Keratinocyte (primary cell): ENCODE measurements around the gene HRK. TPM values are rescaled to one million over a fixed set of nuclear protein-coding genes. Genes with fewer than 3 reads are reported as not detected.

Source experiments
- DNase-seq: peaks from one replicate; pipeline ENCODE4 v3.0.0-alpha.2; 2011; ENCODE audit warnings: low read depth, missing footprints, low spot score
- FAIRE-seq: peaks from 2 replicates; lab custom pipeline; 2011; peaks lifted over from hg19 to GRCh38; lab: Jason Lieb, UNC
- H2AFZ ChIP-seq: 2 replicates; pipeline ENCODE4 v1.6.0; 2012; ENCODE audit warnings: low read length, control low read depth, inconsistent platforms; ENCODE audit not compliant: control insufficient read depth
- H3K27ac ChIP-seq: 2 replicates; pipeline ENCODE4 v1.5.1; 2011; ENCODE audit warnings: low read length; ENCODE audit not compliant: control insufficient read depth, insufficient read depth
- H3K27me3 ChIP-seq: 3 replicates; pipeline ENCODE4 v1.6.0; 2011; ENCODE audit warnings: low read length; ENCODE audit not compliant: control insufficient read depth, insufficient read depth; ENCODE audit errors: extremely low read depth
- H3K36me3 ChIP-seq, 2 experiments: 2 replicates in 1 of 2; 3 replicates in 1 of 2; pipeline ENCODE4 v1.5.1; 2011; ENCODE audit warnings: low read length in 2 of 2, mild to moderate bottlenecking in 1 of 2; ENCODE audit not compliant: control insufficient read depth in 2 of 2, insufficient read depth in 2 of 2; ENCODE audit errors: extremely low read depth in 1 of 2
- H3K4me1 ChIP-seq: 3 replicates; pipeline ENCODE4 v1.5.1; 2011; ENCODE audit warnings: low read length; ENCODE audit not compliant: control insufficient read depth, insufficient read depth; ENCODE audit errors: extremely low read depth
- H3K4me2 ChIP-seq: 3 replicates; pipeline ENCODE4 v1.6.0; 2011; ENCODE audit warnings: low read depth, low read length; ENCODE audit not compliant: control insufficient read depth, insufficient read depth; ENCODE audit errors: extremely low read depth
- H3K4me3 ChIP-seq, 3 experiments: fragments of 200-600 bp in 1 of 3; sonication (generic) in 1 of 3; 2 replicates in 2 of 3; 3 replicates in 1 of 3; pipeline ENCODE4 v1.5.1; 2011 to 2016; ENCODE audit warnings: low read length in 3 of 3, mild to moderate bottlenecking in 3 of 3, control low read depth in 2 of 3, inconsistent platforms in 1 of 3, low read depth in 1 of 3, mixed read lengths in 1 of 3, mixed run types in 1 of 3, moderate library complexity in 1 of 3; ENCODE audit not compliant: control insufficient read depth in 2 of 3, insufficient read depth in 2 of 3; ENCODE audit errors: extremely low read depth in 1 of 3
- H3K79me2 ChIP-seq: 2 replicates; pipeline ENCODE4 v1.6.0; 2012; ENCODE audit warnings: low read length; ENCODE audit not compliant: control insufficient read depth, insufficient read depth
- H3K9ac ChIP-seq: 3 replicates; pipeline ENCODE4 v1.6.0; 2011; ENCODE audit warnings: low read length; ENCODE audit not compliant: control insufficient read depth, insufficient read depth; ENCODE audit errors: extremely low read depth
- H3K9me1 ChIP-seq: 3 replicates; pipeline ENCODE4 v1.6.0; 2011; ENCODE audit warnings: low read length; ENCODE audit not compliant: control insufficient read depth, insufficient read depth; ENCODE audit errors: extremely low read depth
- H3K9me3 ChIP-seq: 2 replicates; pipeline ENCODE4 v1.5.1; 2012; ENCODE audit warnings: low read depth, low read length; ENCODE audit not compliant: control insufficient read depth
- H4K20me1 ChIP-seq: 3 replicates; pipeline ENCODE4 v1.6.0; 2011; ENCODE audit warnings: low read length; ENCODE audit not compliant: control insufficient read depth, insufficient read depth; ENCODE audit errors: extremely low read depth
- EZH2 ChIP-seq: IDR thresholded peaks from one replicate; pipeline ENCODE4 v1.6.1; 2012; ENCODE audit warnings: inconsistent platforms, mild to moderate bottlenecking, low read length, moderate library complexity
- dilution Hi-C: fragments of 300-500 bp; cut with MboI; formaldehyde crosslinking; loops from one replicate; pipeline ENCODE4 v1.7.0; 2020; ENCODE audit warnings: low sequenced_read_pairs; ENCODE audit not compliant: extremely low pct_ligation_motif_present
- polyA plus RNA-seq, 5 experiments: library from polyadenylated mRNA; depleted of rRNA in 3 of 5; stranded (reverse) in 3 of 5; stranded (forward) in 1 of 5; unstranded in 1 of 5; fragments of >200 nt; gene quantifications; 1 replicate in 1 of 5; 2 replicates in 3 of 5; 3 replicates in 1 of 5; pipeline versions ENCODE4 v1.2.1 to v1.2.3, GENCODE V29; 2011 to 2012; ENCODE audit warnings: missing spikeins in 2 of 5, low read depth in 1 of 5, low replicate concordance in 1 of 5
- TF ChIP-seq, protein P1 (sequence below), 3 experiments: IDR thresholded peaks in 1 of 3; conservative IDR thresholded peaks in 1 of 3; optimal IDR thresholded peaks in 1 of 3; 2 replicates in 2 of 3; 3 replicates in 1 of 3; pipeline versions ENCODE3 to v1.5.1; 2011; ENCODE audit warnings: low read length in 3 of 3, mild to moderate bottlenecking in 3 of 3, moderate library complexity in 2 of 3, control low read depth in 1 of 3, inconsistent platforms in 1 of 3; ENCODE audit not compliant: insufficient read depth in 2 of 3; ENCODE audit errors: extremely low read depth in 1 of 3

Gene HRK
- polyA plus RNA-seq, 1 donor (not counting 4 experiments of a cell fraction or from before 2014, with no cell fraction given) = 0.01 TPM

GRCh38 chr12:116910645-116911451 lies 29.6 kb upstream of the HRK start, which contains the start of gene FBXW8:
Gene FBXW8, plus strand, starts transcription at chr12:116910950. Its CDS starts 88 bp downstream, at chr12:116911038.
- no peaks in the 10 kb centered on the region for H4K20me1 ChIP-seq

DNA sequence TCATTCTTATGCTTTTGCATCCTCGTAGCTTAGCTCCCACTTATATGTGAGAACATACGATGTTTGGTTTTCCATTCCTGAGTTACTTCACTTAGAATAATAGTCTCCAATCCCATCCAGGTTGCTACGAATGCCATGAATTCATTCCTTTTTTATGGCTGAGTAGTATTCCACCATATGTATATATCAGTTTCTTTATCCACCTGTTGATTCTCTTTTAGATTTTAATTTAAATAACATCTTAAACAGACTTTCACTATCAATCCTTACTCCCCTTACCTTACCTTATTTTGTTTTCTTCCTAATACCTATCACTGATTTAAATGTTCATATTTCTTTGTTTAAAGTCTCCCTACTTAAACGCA lies 29.0 kb upstream of the HRK start:
- peaks cover 4% of the 10 kb centered on the region for H3K27me3 ChIP-seq
- peaks cover 32% of the 10 kb centered on the region for H3K79me2 ChIP-seq
- H3K36me3 ChIP-seq = peaks cover 0 to 3% of the 10 kb centered on the region in 2 experiments
- peak overlapping the region; percentile 97 for H2AFZ ChIP-seq
- H4K20me1 ChIP-seq = no peaks in the 10 kb centered on the region
- H3K27ac ChIP-seq = peak overlapping the region; percentile 36
- peaks cover 12% of the 10 kb centered on the region for H3K4me1 ChIP-seq
- FAIRE-seq = no peak
- no peaks in the 10 kb centered on the region for H3K9me3 ChIP-seq
- H3K9ac ChIP-seq = peak overlapping the region; percentile 78
- no peaks in the 10 kb centered on the region for H3K9me1 ChIP-seq
- peak overlapping the region; percentile 87 for H3K4me2 ChIP-seq
- dilution Hi-C loops = no loop called here
- peak overlapping the region; percentile 65 to 89 (median 85) for H3K4me3 ChIP-seq
- TF ChIP-seq, protein P1, sequence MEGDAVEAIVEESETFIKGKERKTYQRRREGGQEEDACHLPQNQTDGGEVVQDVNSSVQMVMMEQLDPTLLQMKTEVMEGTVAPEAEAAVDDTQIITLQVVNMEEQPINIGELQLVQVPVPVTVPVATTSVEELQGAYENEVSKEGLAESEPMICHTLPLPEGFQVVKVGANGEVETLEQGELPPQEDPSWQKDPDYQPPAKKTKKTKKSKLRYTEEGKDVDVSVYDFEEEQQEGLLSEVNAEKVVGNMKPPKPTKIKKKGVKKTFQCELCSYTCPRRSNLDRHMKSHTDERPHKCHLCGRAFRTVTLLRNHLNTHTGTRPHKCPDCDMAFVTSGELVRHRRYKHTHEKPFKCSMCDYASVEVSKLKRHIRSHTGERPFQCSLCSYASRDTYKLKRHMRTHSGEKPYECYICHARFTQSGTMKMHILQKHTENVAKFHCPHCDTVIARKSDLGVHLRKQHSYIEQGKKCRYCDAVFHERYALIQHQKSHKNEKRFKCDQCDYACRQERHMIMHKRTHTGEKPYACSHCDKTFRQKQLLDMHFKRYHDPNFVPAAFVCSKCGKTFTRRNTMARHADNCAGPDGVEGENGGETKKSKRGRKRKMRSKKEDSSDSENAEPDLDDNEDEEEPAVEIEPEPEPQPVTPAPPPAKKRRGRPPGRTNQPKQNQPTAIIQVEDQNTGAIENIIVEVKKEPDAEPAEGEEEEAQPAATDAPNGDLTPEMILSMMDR (optimal IDR thresholded peaks at IDR 0.05 in 1 of 3, IDR thresholded peaks at IDR 0.05 in 1 of 3, conservative IDR thresholded peaks at IDR 0.05 in 1 of 3; ENCODE audit: extremely low read depth in 1 of 3, insufficient read depth in 2 of 3, low read length in 3 of 3) = no peak
- TF ChIP-seq EZH2 = no peak
- DNase-seq = no peak

More at GRCh38 chr12:116910645-116911451, 29.6 kb upstream of the HRK start, which contains the start of gene FBXW8:
- dilution Hi-C loops = no loop called here
- peaks cover 17% of the 10 kb centered on the region for H3K4me1 ChIP-seq
- peaks cover 0 to 3% of the 10 kb centered on the region in 2 experiments for H3K36me3 ChIP-seq
- H3K9ac ChIP-seq = peak within 1 kb of the TSS; percentile 78
- peak within 1 kb of the TSS; percentile 96 for H3K4me2 ChIP-seq
- H3K4me3 ChIP-seq = peak within 1 kb of the TSS; percentile 65 to 89 (median 85)
- FAIRE-seq (no peak), DNase-seq (no peak)
- H3K79me2 ChIP-seq = peaks cover 32% of the 10 kb centered on the region
- H2AFZ ChIP-seq = peak within 1 kb of the TSS; percentile 97
- H3K27me3 ChIP-seq = peaks cover 4% of the 10 kb centered on the region
- peak within 1 kb of the TSS; percentile 36 for H3K27ac ChIP-seq
- TF ChIP-seq, protein P1 (optimal IDR thresholded peaks at IDR 0.05 in 1 of 3, IDR thresholded peaks at IDR 0.05 in 1 of 3, conservative IDR thresholded peaks at IDR 0.05 in 1 of 3; ENCODE audit: extremely low read depth in 1 of 3, insufficient read depth in 2 of 3, low read length in 3 of 3) = no peak
- no peak for TF ChIP-seq EZH2
- H3K9me1 ChIP-seq = no peaks in the 10 kb centered on the region
- H3K9me3 ChIP-seq = no peaks in the 10 kb centered on the region
